Measurements from ENCODE around the gene FABP3. TPM values are rescaled to one million over a fixed set of nuclear protein-coding genes. Genes with fewer than 3 reads are reported as not detected.

Gene FABP3
- total and polyA plus RNA-seq, 2 experiments from 2014 or later: 19.3 to 50.2 TPM

- TF ChIP-seq NANOG (IDR thresholded peaks at IDR 0.05; ENCODE audit: borderline replicate concordance) (no peak), ZNF114 (CRISPR knock-in tag; IDR thresholded peaks at IDR 0.05) (no peak), ETS1 (IDR thresholded peaks at IDR 0.05) (no peak), STAT1 (IDR thresholded peaks at IDR 0.05; ENCODE audit: unreplicated experiment) (no peak), ZNF331 (CRISPR knock-in tag; IDR thresholded peaks at IDR 0.05; ENCODE audit: low read depth) (no peak), EZH2 (IDR thresholded peaks at IDR 0.05; ENCODE audit: low read depth, unreplicated experiment) (no peak)
These were observed 6.1 kb downstream of the FABP3 start (continued) for GRCh38 chr1:31366796-31367195.

GRCh38 chr1:31364561-31365250 is 8.2 kb downstream of the FABP3 start:
- Histone ChIP-seq H4K20me1 (replicated peaks; ENCODE audit: insufficient read depth) (peaks cover 5% of the 10 kb centered on the region), H3K79me2 (replicated peaks; ENCODE audit: insufficient read depth) (no peaks in the 10 kb centered on the region), H3K4me2 (no peak overlapping the region), H3K36me3 (ENCODE audit: insufficient read depth) (0 out of 2 replicates have a peak, but pooled peaks cover 5% of the 10 kb centered on the region), H3F3A (replicated peaks; ENCODE audit: low read depth) (no peaks in the 10 kb centered on the region), H3K4me3 (no peak overlapping the region), H3K9me2 (ENCODE audit: insufficient read depth) (no peaks in the 10 kb centered on the region), H2AFZ (no peak overlapping the region), H3K27me3 (ENCODE audit: insufficient read depth) (no peaks in the 10 kb centered on the region), H3K4me1 (ENCODE audit: insufficient read depth) (peaks cover 15% of the 10 kb centered on the region), H3K27ac (ENCODE audit: low read depth) (0 out of 2 replicates have a peak overlapping the region, but pooled peaks have one; percentile 19)
- Mint-ChIP-seq H3K27ac (no peak overlapping the region), H3K4me3 (no peak overlapping the region), H3K4me1 (peaks cover 27% of the 10 kb centered on the region), H3K9me3 (no peaks in the 10 kb centered on the region), H3K36me3 (ENCODE audit: low read depth) (peaks cover 34% of the 10 kb centered on the region), H3K27me3 (ENCODE audit: insufficient read depth, low read depth, poor library complexity) (peaks cover 10% of the 10 kb centered on the region)
- TF ChIP-seq JUNB (IDR thresholded peaks at IDR 0.05; ENCODE audit: unreplicated experiment) (no peak), EZH2 (IDR thresholded peaks at IDR 0.05; ENCODE audit: low read depth, unreplicated experiment) (no peak), ZNF114 (CRISPR knock-in tag; IDR thresholded peaks at IDR 0.05) (no peak)
- DNase-seq (ENCODE audit: low spot score) (no peak), ATAC-seq (no peak)

- DNase-seq (ENCODE audit: low spot score) (no peak), ATAC-seq (no peak)
- Histone ChIP-seq H3K9me2 (ENCODE audit: insufficient read depth) (no peaks in the 10 kb centered on the region), H2AFZ (no peak overlapping the region), H3K27me3 (ENCODE audit: insufficient read depth) (no peaks in the 10 kb centered on the region), H3K4me2 (no peak overlapping the region), H3K27ac (ENCODE audit: low read depth) (no peak overlapping the region), H3K4me3 (no peak overlapping the region), H3F3A (replicated peaks; ENCODE audit: low read depth) (no peaks in the 10 kb centered on the region), H3K79me2 (replicated peaks; ENCODE audit: insufficient read depth) (no peaks in the 10 kb centered on the region), H4K20me1 (replicated peaks; ENCODE audit: insufficient read depth) (peaks cover 6% of the 10 kb centered on the region), H3K4me1 (ENCODE audit: insufficient read depth) (peaks cover 11% of the 10 kb centered on the region), H3K36me3 (ENCODE audit: insufficient read depth) (0 out of 2 replicates have a peak, but pooled peaks cover 5% of the 10 kb centered on the region)
- Mint-ChIP-seq H3K9me3 (no peaks in the 10 kb centered on the region), H3K27me3 (ENCODE audit: insufficient read depth, low read depth, poor library complexity) (peaks cover 5% of the 10 kb centered on the region), H3K4me1 (peaks cover 15% of the 10 kb centered on the region), H3K27ac (no peak overlapping the region), H3K4me3 (no peak overlapping the region), H3K36me3 (ENCODE audit: low read depth) (peaks cover 32% of the 10 kb centered on the region)
- TF ChIP-seq CREB1 (CRISPR knock-in tag; IDR thresholded peaks at IDR 0.05; ENCODE audit: low read depth): no peak
- no peak for TF ChIP-seq REST (IDR thresholded peaks at IDR 0.05; ENCODE audit: unreplicated experiment)
- no peak for TF ChIP-seq POLR2AphosphoS5 (IDR thresholded peaks at IDR 0.05; ENCODE audit: low read depth)
- no peak for TF ChIP-seq STAT1 (IDR thresholded peaks at IDR 0.05; ENCODE audit: unreplicated experiment)
- no peak for TF ChIP-seq JUNB (IDR thresholded peaks at IDR 0.05; ENCODE audit: unreplicated experiment)
These were observed 10.8 kb downstream of the FABP3 start for GRCh38 chr1:31362032-31362431.
